HUES6 (cell line): Measurements from ENCODE around the gene FBXO28.
"Not testable (repeated sequence)": the region's sequence is repeated elsewhere in the genome, so short reads cannot be mapped to it uniquely, and the experiment has no call there.

Experiments used
- H3K27ac ChIP-seq: 2 replicates; pipeline ENCODE4 v1.7.0; 2013; ENCODE audit warnings: low read depth, mild to moderate bottlenecking, low read length, inconsistent platforms
- H3K27me3 ChIP-seq: 2 replicates; pipeline ENCODE4 v1.6.1; 2013; ENCODE audit warnings: low read length; ENCODE audit not compliant: control insufficient read depth, insufficient read depth
- H3K36me3 ChIP-seq: 2 replicates; pipeline ENCODE4 v1.6.1; 2013; ENCODE audit warnings: low read length; ENCODE audit not compliant: control insufficient read depth, insufficient read depth
- H3K4me1 ChIP-seq: 2 replicates; pipeline ENCODE4 v1.6.1; 2013; ENCODE audit warnings: low read length; ENCODE audit not compliant: control insufficient read depth, insufficient read depth
- H3K4me3 ChIP-seq: 2 replicates; pipeline ENCODE4 v1.5.1; 2013; ENCODE audit warnings: low read depth, low read length
- H3K9ac ChIP-seq: one replicate; pipeline ENCODE4 v1.6.1; 2013; ENCODE audit warnings: mild to moderate bottlenecking, low read length
- H3K9me3 ChIP-seq: 2 replicates; pipeline ENCODE4 v1.6.1; 2013; ENCODE audit warnings: low read depth, low read length; ENCODE audit not compliant: control insufficient read depth, insufficient read depth

Gene FBXO28

GRCh38 chr1:224113918-224114786, at the start of gene FBXO28:
FBXO28 (plus strand) TSS chr1:224114111; CDS start chr1:224114130, 19 bp downstream.
- Histone ChIP-seq H3K9me3 (no peaks in the 10 kb centered on the region), H3K4me1 (peaks cover 14% of the 10 kb centered on the region; the same call in 1 of the 2 replicates), H3K9ac (peak within 1 kb of the TSS; percentile 95), H3K4me3 (peak within 1 kb of the TSS; percentile 87), H3K36me3 (peaks cover 6% of the 10 kb centered on the region; the same call in 1 of the 2 replicates), H3K27ac (peak within 1 kb of the TSS; percentile 90), H3K27me3 (no peaks in the 10 kb centered on the region)

- no peak overlapping the region for H3K4me3 ChIP-seq
These were observed 49.8 kb upstream of the FBXO28 start for GRCh38 chr1:224064150-224064549.

GRCh38 chr1:224065455-224065854, 48.5 kb upstream of the FBXO28 start:
- no peaks in the 10 kb centered on the region for H3K4me1 ChIP-seq
- no peak overlapping the region for H3K4me3 ChIP-seq
- H3K9ac ChIP-seq: no peak overlapping the region
- no peak overlapping the region for H3K27ac ChIP-seq
- H3K36me3 ChIP-seq: no peaks in the 10 kb centered on the region
- no peaks in the 10 kb centered on the region for H3K9me3 ChIP-seq
- no peaks in the 10 kb centered on the region for H3K27me3 ChIP-seq

More at GRCh38 chr1:224064150-224064549, 49.8 kb upstream of the FBXO28 start:
- Histone ChIP-seq H3K9ac (no peak overlapping the region), H3K9me3 (peaks cover 7% of the 10 kb centered on the region; the same call in 1 of the 2 replicates), H3K4me1 (no peaks in the 10 kb centered on the region), H3K27ac (no peak overlapping the region), H3K27me3 (no peaks in the 10 kb centered on the region), H3K36me3 (no peaks in the 10 kb centered on the region)

- no peaks in the 10 kb centered on the region for H3K9me3 ChIP-seq
- no peaks in the 10 kb centered on the region for H3K27me3 ChIP-seq
- H3K27ac ChIP-seq: no peak overlapping the region
- no peak overlapping the region for H3K9ac ChIP-seq
- no peaks in the 10 kb centered on the region for H3K36me3 ChIP-seq
- H3K4me1 ChIP-seq: no peaks in the 10 kb centered on the region
- H3K4me3 ChIP-seq: no peak overlapping the region
These were observed 46.7 kb upstream of the FBXO28 start for GRCh38 chr1:224067207-224067606.

GRCh38 chr1:224067621-224068457, 46.1 kb upstream of the FBXO28 start:
- no peak overlapping the region for H3K4me3 ChIP-seq
- no peaks in the 10 kb centered on the region for H3K4me1 ChIP-seq
- H3K27me3 ChIP-seq: no peaks in the 10 kb centered on the region
- no peaks in the 10 kb centered on the region for H3K9me3 ChIP-seq
- H3K27ac ChIP-seq: no peak overlapping the region
- H3K36me3 ChIP-seq: no peaks in the 10 kb centered on the region
- H3K9ac ChIP-seq: no peak overlapping the region

GRCh38 chr1:224068458-224069072, 45.3 kb upstream of the FBXO28 start:
- Histone ChIP-seq H3K27me3 (no peaks in the 10 kb centered on the region), H3K9me3 (0 out of 2 replicates have a peak, but pooled peaks cover 2% of the 10 kb centered on the region), H3K9ac (no peak overlapping the region), H3K36me3 (no peaks in the 10 kb centered on the region), H3K4me1 (no peaks in the 10 kb centered on the region), H3K4me3 (no peak overlapping the region), H3K27ac (no peak overlapping the region)

GRCh38 chr1:224069138-224069537, 44.8 kb upstream of the FBXO28 start:
- no peaks in the 10 kb centered on the region for H3K4me1 ChIP-seq
- H3K27me3 ChIP-seq: no peaks in the 10 kb centered on the region
- no peak overlapping the region for H3K4me3 ChIP-seq
- no peak overlapping the region for H3K27ac ChIP-seq
- H3K9me3 ChIP-seq: 0 out of 2 replicates have a peak, but pooled peaks cover 3% of the 10 kb centered on the region
- no peaks in the 10 kb centered on the region for H3K36me3 ChIP-seq
- no peak overlapping the region for H3K9ac ChIP-seq

GRCh38 chr1:224070521-224070920, 43.4 kb upstream of the FBXO28 start:
- Histone ChIP-seq H3K27me3 (no peaks in the 10 kb centered on the region), H3K9me3 (0 out of 2 replicates have a peak, but pooled peaks cover 3% of the 10 kb centered on the region), H3K27ac (no peak overlapping the region), H3K9ac (no peak overlapping the region), H3K4me1 (no peaks in the 10 kb centered on the region), H3K36me3 (no peaks in the 10 kb centered on the region), H3K4me3 (no peak overlapping the region)

- Histone ChIP-seq H3K4me3 (no peak overlapping the region), H3K27me3 (no peaks in the 10 kb centered on the region), H3K9ac (no peak overlapping the region), H3K27ac (no peak overlapping the region), H3K4me1 (no peaks in the 10 kb centered on the region), H3K36me3 (no peaks in the 10 kb centered on the region), H3K9me3 (0 out of 2 replicates have a peak, but pooled peaks cover 3% of the 10 kb centered on the region)
These were observed 37.5 kb upstream of the FBXO28 start for GRCh38 chr1:224076407-224076806.

GRCh38 chr1:224079644-224080043, 34.3 kb upstream of the FBXO28 start:
- not testable (repeated sequence) for H3K9me3 ChIP-seq, H3K4me1 ChIP-seq, H3K27ac ChIP-seq, H3K36me3 ChIP-seq, H3K4me3 ChIP-seq, H3K9ac ChIP-seq, H3K27me3 ChIP-seq
